Heart left ventricle (tissue), 13 donors: ENCODE data around the gene XRCC6.

Experiments
- POLR2A ChIP-seq, 2 donors: fragments of 450-650 bp; IDR thresholded peaks; one replicate each; pipeline ENCODE4 v1.6.1; 2017; ENCODE audit warnings: antibody characterized with exemption in 2 of 2, mild to moderate bottlenecking in 2 of 2, moderate library complexity in 2 of 2
- TF ChIP-seq, protein P1 (sequence below), 12 donors: fragments of 200-600 bp; sonication (generic) in 4 of 12; IDR thresholded peaks; one replicate each; pipeline versions ENCODE4 v1.5.0 to v1.8.0; 2018 to 2022; ENCODE audit warnings: antibody characterized with exemption in 12 of 12, mild to moderate bottlenecking in 5 of 12
- donor health status: ischemic (EF 13 %, LVEDD 7.1; RV severe dilation, severe dysfunction).
- donor health status: DM: no; HTN: yes; CAD: no.
- donor health status: DM: no; HTN: no; CAD: no.
- donor health status: ischemic (EF 25% LVEDD 6.9; RV normal size, moderate dysfunction).
- donor health status: ischemic (EF 25% LVEDD 5.7; RV mildly dilated, moderate dysfunction).
- donor health status: ischemic (EF 35%, LVEDD 5.7; RV mildly dilated, moderate dysfunction).
- donor health status: nonischemic (EF 11% LVEDD 7.7; RV severe dilation, severe dysfunction).
- donor health status: DM: yes; HTN: yes; CAD: no.
- donor health status: PGD.
- donor health status: ischemic (EF 29% LVEDD 5.4; RV normal size, mild dysfunction).
- donor health status: nonischemic (EF 23%, LVEDD 6.1; RV moderate dilation, normal function).

DNA sequence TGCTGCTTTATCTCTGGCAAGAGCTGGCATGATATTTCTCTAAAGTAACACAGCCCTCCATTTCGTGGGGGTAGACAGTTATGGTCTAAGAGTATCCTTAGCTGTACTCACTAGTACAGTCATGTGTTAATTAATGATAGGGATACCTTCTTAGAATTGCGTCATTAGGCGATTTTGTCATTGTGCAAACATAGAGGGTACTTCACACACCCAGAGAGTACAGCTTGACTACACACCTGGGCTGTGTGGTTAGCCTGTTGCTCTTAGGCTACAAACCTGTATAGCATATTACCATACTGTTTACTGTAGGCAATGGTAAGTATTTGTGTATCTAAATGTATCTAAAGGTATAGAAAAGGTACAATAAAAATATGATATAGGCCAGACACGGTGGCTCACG is 17.0 kb downstream of the XRCC6 start:
- TF ChIP-seq, protein P1, sequence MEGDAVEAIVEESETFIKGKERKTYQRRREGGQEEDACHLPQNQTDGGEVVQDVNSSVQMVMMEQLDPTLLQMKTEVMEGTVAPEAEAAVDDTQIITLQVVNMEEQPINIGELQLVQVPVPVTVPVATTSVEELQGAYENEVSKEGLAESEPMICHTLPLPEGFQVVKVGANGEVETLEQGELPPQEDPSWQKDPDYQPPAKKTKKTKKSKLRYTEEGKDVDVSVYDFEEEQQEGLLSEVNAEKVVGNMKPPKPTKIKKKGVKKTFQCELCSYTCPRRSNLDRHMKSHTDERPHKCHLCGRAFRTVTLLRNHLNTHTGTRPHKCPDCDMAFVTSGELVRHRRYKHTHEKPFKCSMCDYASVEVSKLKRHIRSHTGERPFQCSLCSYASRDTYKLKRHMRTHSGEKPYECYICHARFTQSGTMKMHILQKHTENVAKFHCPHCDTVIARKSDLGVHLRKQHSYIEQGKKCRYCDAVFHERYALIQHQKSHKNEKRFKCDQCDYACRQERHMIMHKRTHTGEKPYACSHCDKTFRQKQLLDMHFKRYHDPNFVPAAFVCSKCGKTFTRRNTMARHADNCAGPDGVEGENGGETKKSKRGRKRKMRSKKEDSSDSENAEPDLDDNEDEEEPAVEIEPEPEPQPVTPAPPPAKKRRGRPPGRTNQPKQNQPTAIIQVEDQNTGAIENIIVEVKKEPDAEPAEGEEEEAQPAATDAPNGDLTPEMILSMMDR (IDR thresholded peaks at IDR 0.05), result no peak
- TF ChIP-seq POLR2A (IDR thresholded peaks at IDR 0.05), result no peak
